OCI-LY1 (cell line): ENCODE data around the gene PPP1R15B.

Experiments
- H2AFZ ChIP-seq: fragments of 200-600 bp; sonication (generic), shearing (Covaris generic); 2 replicates; pipeline ENCODE4 v1.6.0; 2014; ENCODE audit warnings: antibody characterized with exemption, mild to moderate bottlenecking, low read length
- H3F3A ChIP-seq: fragments of 200-600 bp; sonication (generic), shearing (Covaris generic); 2 replicates; pipeline ENCODE4 v1.6.0; 2014; ENCODE audit warnings: mild to moderate bottlenecking, antibody characterized with exemption, low read length, moderate library complexity; ENCODE audit not compliant: insufficient read depth
- H3K27ac ChIP-seq: fragments of 200-600 bp; sonication (generic); 2 replicates; pipeline ENCODE4 v1.5.1; 2014; ENCODE audit warnings: low read length, mixed run types, mild to moderate bottlenecking, low read depth; ENCODE audit not compliant: poor library complexity, severe bottlenecking
- H3K27me3 ChIP-seq: fragments of 200-600 bp; sonication (generic); 2 replicates; pipeline ENCODE4 v1.6.0; 2014; ENCODE audit warnings: antibody characterized with exemption, mild to moderate bottlenecking, low read length, moderate library complexity; ENCODE audit not compliant: insufficient read depth
- H3K36me3 ChIP-seq: fragments of 200-600 bp; sonication (generic); 2 replicates; pipeline ENCODE4 v1.6.1; 2014; ENCODE audit warnings: mild to moderate bottlenecking, antibody characterized with exemption, low read length, moderate library complexity, mixed read lengths; ENCODE audit not compliant: insufficient read depth
- H3K4me1 ChIP-seq: fragments of 200-600 bp; sonication (generic); 2 replicates; pipeline ENCODE4 v1.5.1; 2014; ENCODE audit warnings: mild to moderate bottlenecking, low read length, moderate library complexity; ENCODE audit not compliant: insufficient read depth, severe bottlenecking
- H3K4me2 ChIP-seq: fragments of 200-600 bp; sonication (generic), shearing (Covaris generic); 2 replicates; pipeline ENCODE4 v1.6.1; 2014; ENCODE audit warnings: low read length
- H3K4me3 ChIP-seq: fragments of 200-600 bp; sonication (generic); 2 replicates; pipeline ENCODE4 v1.5.1; 2014; ENCODE audit warnings: low read length, low read depth, mild to moderate bottlenecking, mixed read lengths; ENCODE audit not compliant: poor library complexity, severe bottlenecking
- H3K79me2 ChIP-seq: fragments of 200-600 bp; shearing (Covaris generic); 2 replicates; pipeline ENCODE4 v1.6.1; 2016; ENCODE audit warnings: mixed run types, low read length, mixed read lengths; ENCODE audit not compliant: insufficient read depth
- H3K9ac ChIP-seq: fragments of 200-600 bp; sonication (generic), shearing (Covaris generic); 2 replicates; pipeline ENCODE4 v1.6.1; 2014; ENCODE audit warnings: mild to moderate bottlenecking, low read length, mixed read lengths
- H3K9me2 ChIP-seq: fragments of 200-600 bp; sonication (generic), shearing (Covaris generic); 2 replicates; pipeline ENCODE4 v1.6.1; 2014; ENCODE audit warnings: low read depth, mild to moderate bottlenecking, low read length, mixed read lengths
- H3K9me3 ChIP-seq: fragments of 200-600 bp; shearing (Covaris generic); 2 replicates; pipeline ENCODE4 v1.6.1; 2014; ENCODE audit warnings: low read length, mixed read lengths
- H4K20me1 ChIP-seq: fragments of 200-600 bp; sonication (generic), shearing (Covaris generic); 2 replicates; pipeline ENCODE4 v1.6.0; 2016; ENCODE audit warnings: mild to moderate bottlenecking, low read length; ENCODE audit not compliant: insufficient read depth
- EZH2 ChIP-seq: fragments of 200-600 bp; sonication (generic), shearing (Covaris generic); IDR thresholded peaks from 2 replicates; pipeline ENCODE4 v1.8.0; 2017; ENCODE audit warnings: borderline replicate concordance, mixed run types, mild to moderate bottlenecking, antibody characterized with exemption, low read length, moderate library complexity, mixed read lengths
- TF ChIP-seq, protein P1 (sequence below): fragments of 200-600 bp; sonication (generic), shearing (Covaris generic); IDR thresholded peaks from 2 replicates; pipeline ENCODE4 v1.5.1; 2017; ENCODE audit warnings: mild to moderate bottlenecking, antibody characterized with exemption, low read length, moderate library complexity, mixed read lengths

The PPP1R15B gene

GRCh38 chr1:204417074-204417997, 5.7 kb upstream of the PPP1R15B start:
- Histone ChIP-seq H3K79me2 (no peaks in the 10 kb centered on the region), H3K36me3 (peaks cover 9% of the 10 kb centered on the region), H3K27me3 (no peaks in the 10 kb centered on the region), H3K4me3 (no peak overlapping the region), H3K4me2 (no peak overlapping the region), H3K27ac (no peak overlapping the region), H3K9me3 (no peaks in the 10 kb centered on the region), H2AFZ (no peak overlapping the region), H4K20me1 (no peaks in the 10 kb centered on the region), H3K4me1 (peaks cover 37% of the 10 kb centered on the region), H3K9me2 (no peaks in the 10 kb centered on the region), H3K9ac (no peak overlapping the region), H3F3A (peaks cover 11% of the 10 kb centered on the region; the same call in 1 of the 2 replicates)
- TF ChIP-seq EZH2, result no peak
- TF ChIP-seq, protein P1, sequence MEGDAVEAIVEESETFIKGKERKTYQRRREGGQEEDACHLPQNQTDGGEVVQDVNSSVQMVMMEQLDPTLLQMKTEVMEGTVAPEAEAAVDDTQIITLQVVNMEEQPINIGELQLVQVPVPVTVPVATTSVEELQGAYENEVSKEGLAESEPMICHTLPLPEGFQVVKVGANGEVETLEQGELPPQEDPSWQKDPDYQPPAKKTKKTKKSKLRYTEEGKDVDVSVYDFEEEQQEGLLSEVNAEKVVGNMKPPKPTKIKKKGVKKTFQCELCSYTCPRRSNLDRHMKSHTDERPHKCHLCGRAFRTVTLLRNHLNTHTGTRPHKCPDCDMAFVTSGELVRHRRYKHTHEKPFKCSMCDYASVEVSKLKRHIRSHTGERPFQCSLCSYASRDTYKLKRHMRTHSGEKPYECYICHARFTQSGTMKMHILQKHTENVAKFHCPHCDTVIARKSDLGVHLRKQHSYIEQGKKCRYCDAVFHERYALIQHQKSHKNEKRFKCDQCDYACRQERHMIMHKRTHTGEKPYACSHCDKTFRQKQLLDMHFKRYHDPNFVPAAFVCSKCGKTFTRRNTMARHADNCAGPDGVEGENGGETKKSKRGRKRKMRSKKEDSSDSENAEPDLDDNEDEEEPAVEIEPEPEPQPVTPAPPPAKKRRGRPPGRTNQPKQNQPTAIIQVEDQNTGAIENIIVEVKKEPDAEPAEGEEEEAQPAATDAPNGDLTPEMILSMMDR, result no peak

GRCh38 chr1:204416589-204417073, 5.0 kb upstream of the PPP1R15B start:
- H3K79me2 ChIP-seq, result no peaks in the 10 kb centered on the region
- peaks cover 11% of the 10 kb centered on the region; the same call in 1 of the 2 replicates for H3F3A ChIP-seq
- peaks cover 40% of the 10 kb centered on the region for H3K4me1 ChIP-seq
- H3K4me3 ChIP-seq, result no peak overlapping the region
- TF ChIP-seq EZH2, result no peak
- TF ChIP-seq, protein P1, result no peak
- no peaks in the 10 kb centered on the region for H3K9me2 ChIP-seq
- H3K9ac ChIP-seq, result no peak overlapping the region
- no peaks in the 10 kb centered on the region for H3K9me3 ChIP-seq
- no peak overlapping the region for H2AFZ ChIP-seq
- H3K36me3 ChIP-seq, result peaks cover 6% of the 10 kb centered on the region
- H3K27ac ChIP-seq, result no peak overlapping the region
- H3K27me3 ChIP-seq, result no peaks in the 10 kb centered on the region
- H4K20me1 ChIP-seq, result no peaks in the 10 kb centered on the region
- H3K4me2 ChIP-seq, result no peak overlapping the region

DNA sequence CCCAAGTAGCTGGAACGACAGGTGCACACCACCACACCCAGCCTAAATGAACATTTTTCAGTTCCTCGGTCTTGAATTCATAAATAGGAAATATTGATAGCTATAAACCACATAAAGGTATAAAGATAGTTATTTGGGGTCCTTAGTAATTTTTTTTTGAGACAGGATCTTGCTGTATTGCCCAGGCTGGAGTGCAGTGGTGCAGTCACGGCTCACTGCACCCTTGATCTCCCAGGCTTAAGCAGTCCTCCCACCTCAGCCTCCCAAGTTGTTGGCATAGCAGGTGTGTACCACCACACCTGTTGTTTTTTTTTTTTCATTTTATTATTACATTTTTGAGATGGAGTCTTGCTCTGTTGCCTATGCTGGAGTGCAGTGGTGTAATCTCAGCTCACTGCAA, 3.7 kb upstream of the PPP1R15B start:
- H3K36me3 ChIP-seq, result peaks cover 7% of the 10 kb centered on the region
- no peaks in the 10 kb centered on the region for H3K9me3 ChIP-seq
- H3K4me1 ChIP-seq, result peaks cover 40% of the 10 kb centered on the region
- peaks cover 11% of the 10 kb centered on the region; the same call in 1 of the 2 replicates for H3F3A ChIP-seq
- no peak overlapping the region for H3K27ac ChIP-seq
- TF ChIP-seq, protein P1, result no peak
- no peak for TF ChIP-seq EZH2
- H2AFZ ChIP-seq, result no peak overlapping the region
- H3K9ac ChIP-seq, result no peak overlapping the region
- H3K9me2 ChIP-seq, result no peaks in the 10 kb centered on the region
- H3K27me3 ChIP-seq, result no peaks in the 10 kb centered on the region
- peaks cover 12% of the 10 kb centered on the region for H3K79me2 ChIP-seq
- H3K4me3 ChIP-seq, result no peak overlapping the region
- no peaks in the 10 kb centered on the region for H4K20me1 ChIP-seq
- H3K4me2 ChIP-seq, result no peak overlapping the region
